Naive B cell (primary cell): ENCODE data around the gene NOXRED1. TPM values are rescaled to one million over a fixed set of nuclear protein-coding genes. Genes with fewer than 3 reads are reported as not detected.
"Not testable (repeated sequence)": the region's sequence is repeated elsewhere in the genome, so short reads cannot be mapped to it uniquely, and the experiment has no call there.

Experiments used
- ATAC-seq, 2 donors: fragments of 150-1000 bp; cut with Tn5 transposase; 2 replicates each; pipeline ENCODE4 v1.10.0; 2021; ENCODE audit warnings: low read depth in 2 of 2, mild to moderate bottlenecking in 2 of 2, moderate library complexity in 2 of 2
- DNase-seq: peaks from one replicate; pipeline ENCODE4 v3.0.0; 2022
- H3K27ac Mint-ChIP-seq, 6 donors: one replicate each; pipeline ENCODE4 v1.8.0; 2020 to 2022; ENCODE audit warnings: mild to moderate bottlenecking in 6 of 6, mixed read lengths in 6 of 6, moderate library complexity in 5 of 6, inconsistent platforms in 2 of 6
- H3K27me3 Mint-ChIP-seq, 3 donors: one replicate each; pipeline ENCODE4 v1.8.0; 2021 to 2022; ENCODE audit warnings: mixed read lengths in 3 of 3, mild to moderate bottlenecking in 1 of 3
- H3K36me3 Mint-ChIP-seq, 2 donors: one replicate each; pipeline ENCODE4 v1.8.0; 2020 to 2022; ENCODE audit warnings: mixed read lengths in 2 of 2, inconsistent platforms in 1 of 2, mild to moderate bottlenecking in 1 of 2
- H3K4me1 Mint-ChIP-seq, 3 donors: one replicate each; pipeline ENCODE4 v1.8.0; 2020 to 2022; ENCODE audit warnings: mixed read lengths in 3 of 3, inconsistent platforms in 1 of 3, mild to moderate bottlenecking in 1 of 3, moderate library complexity in 1 of 3
- H3K4me3 Mint-ChIP-seq, 8 donors: one replicate each; pipeline ENCODE4 v1.8.0; 2020 to 2022; ENCODE audit warnings: mild to moderate bottlenecking in 8 of 8, mixed read lengths in 8 of 8, moderate library complexity in 8 of 8, inconsistent platforms in 2 of 8
- H3K9me3 Mint-ChIP-seq, 7 donors: one replicate each; pipeline ENCODE4 v1.8.0; 2020 to 2022; ENCODE audit warnings: mixed read lengths in 7 of 7, mild to moderate bottlenecking in 5 of 7, inconsistent platforms in 2 of 7, moderate library complexity in 1 of 7
- polyA plus RNA-seq, 6 donors: library from polyadenylated mRNA; unstranded; fragments of 300-500 nt; fragmentation: Illumina TruSeq; gene quantifications; one replicate each; pipeline ENCODE4 v1.2.3, GENCODE V29; 2021; ENCODE audit warnings: low read depth in 6 of 6

NOXRED1 gene
- polyA plus RNA-seq, 6 donors from 2014 or later = 0.23 TPM; not detected in 5

GRCh38 chr14:77438596-77438995 is 15.3 kb upstream of the NOXRED1 start:
- H3K27ac Mint-ChIP-seq = no peak overlapping the region
- ATAC-seq = no peak
- H3K9me3 Mint-ChIP-seq = no peaks in the 10 kb centered on the region
- H3K4me1 Mint-ChIP-seq = no peaks in the 10 kb centered on the region
- H3K4me3 Mint-ChIP-seq = no peak overlapping the region
- no peaks in the 10 kb centered on the region for H3K27me3 Mint-ChIP-seq
- DNase-seq = no peak
- peaks cover 34 to 50% of the 10 kb centered on the region in 2 donors for H3K36me3 Mint-ChIP-seq

DNA sequence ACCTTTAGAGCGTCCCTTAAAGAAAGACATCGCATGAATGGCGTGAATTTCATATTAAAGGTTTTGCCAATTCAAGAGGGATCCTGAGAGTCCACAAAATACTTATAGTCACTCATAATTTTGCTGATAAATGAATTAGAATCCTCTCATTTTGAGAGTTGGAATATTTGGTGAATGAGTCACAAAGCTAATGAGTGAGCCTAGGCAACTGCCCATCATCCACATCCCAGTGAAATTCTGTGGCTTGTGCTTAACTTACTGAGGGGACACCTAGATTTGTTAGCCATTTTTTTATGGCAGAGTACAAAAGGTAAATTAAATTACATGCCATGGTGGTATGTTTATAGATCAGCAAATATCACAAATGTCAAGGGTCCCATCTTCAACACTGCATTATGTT is 12.7 kb upstream of the NOXRED1 start:
- no peak for ATAC-seq
- Mint-ChIP-seq H3K4me3 (no peak overlapping the region), H3K36me3 (peaks cover 32 to 40% of the 10 kb centered on the region in 2 donors), H3K9me3 (no peaks in the 10 kb centered on the region), H3K27ac (no peak overlapping the region), H3K4me1 (no peaks in the 10 kb centered on the region), H3K27me3 (no peaks in the 10 kb centered on the region)
- no peak for DNase-seq

- Mint-ChIP-seq H3K9me3 (peaks cover 0 to 2% (median 0%) of the 10 kb centered on the region in 7 donors), H3K4me1 (no peaks in the 10 kb centered on the region), H3K27me3 (no peaks in the 10 kb centered on the region), H3K27ac (peak overlapping the region in 2 of 6 donors; percentile 2 to 49), H3K4me3 (no peak overlapping the region), H3K36me3 (peaks cover 59 to 71% of the 10 kb centered on the region in 2 donors)
- ATAC-seq = no peak
- DNase-seq = no peak
These were observed 3.1 kb upstream of the NOXRED1 start for GRCh38 chr14:77426396-77426795.

- Mint-ChIP-seq H3K27me3 (no peaks in the 10 kb centered on the region), H3K27ac (peak overlapping the region in 1 of 6 donors; percentile 29), H3K9me3 (peaks cover 4 to 17% (median 9%) of the 10 kb centered on the region in 7 donors), H3K36me3 (peaks cover 63 to 76% of the 10 kb centered on the region in 2 donors), H3K4me3 (no peak overlapping the region), H3K4me1 (no peaks in the 10 kb centered on the region)
- DNase-seq = no peak
- no peak for ATAC-seq
These were observed 1.5 kb upstream of the NOXRED1 start for GRCh38 chr14:77424862-77425261.

DNA sequence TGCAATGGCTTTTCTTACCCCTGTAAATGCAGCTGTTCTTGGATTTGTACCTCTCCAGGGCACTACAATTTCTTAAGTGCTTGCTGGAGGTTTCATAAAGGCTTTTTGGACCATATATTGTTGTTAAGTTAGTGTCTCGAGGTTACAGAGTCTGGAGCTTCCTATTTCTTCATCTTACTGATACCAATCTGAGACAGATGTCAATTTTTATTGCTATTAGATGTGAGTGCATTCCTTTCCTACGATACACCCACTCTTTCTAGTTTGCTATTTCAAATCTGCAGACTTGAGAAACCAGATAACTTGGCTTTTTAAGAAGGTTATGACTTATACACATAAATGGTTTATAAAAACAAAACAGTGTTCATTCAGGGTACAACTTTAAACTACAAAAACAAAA is 2.1 kb downstream of the NOXRED1 start:
- H3K4me1 Mint-ChIP-seq = no peaks in the 10 kb centered on the region
- H3K9me3 Mint-ChIP-seq = peaks cover 6 to 38% (median 26%) of the 10 kb centered on the region in 7 donors
- peaks cover 34 to 50% of the 10 kb centered on the region in 2 donors for H3K36me3 Mint-ChIP-seq

GRCh38 chr14:77416836-77417235 is 6.5 kb downstream of the NOXRED1 start:
- Mint-ChIP-seq H3K27me3 (no peaks in the 10 kb centered on the region), H3K4me1 (no peaks in the 10 kb centered on the region), H3K4me3 (no peak overlapping the region), H3K36me3 (peaks cover 8 to 22% of the 10 kb centered on the region in 2 donors), H3K9me3 (peaks cover 6 to 38% (median 26%) of the 10 kb centered on the region in 7 donors), H3K27ac (no peak overlapping the region)
- ATAC-seq (no peak), DNase-seq (no peak)

More for the DNA sequence above, 2.1 kb downstream of the NOXRED1 start:
- ATAC-seq = no peak
- peak overlapping the region in 1 of 6 donors; percentile 4 for H3K27ac Mint-ChIP-seq
- no peak for DNase-seq
- H3K27me3 Mint-ChIP-seq = no peaks in the 10 kb centered on the region
- no peak overlapping the region for H3K4me3 Mint-ChIP-seq

DNA sequence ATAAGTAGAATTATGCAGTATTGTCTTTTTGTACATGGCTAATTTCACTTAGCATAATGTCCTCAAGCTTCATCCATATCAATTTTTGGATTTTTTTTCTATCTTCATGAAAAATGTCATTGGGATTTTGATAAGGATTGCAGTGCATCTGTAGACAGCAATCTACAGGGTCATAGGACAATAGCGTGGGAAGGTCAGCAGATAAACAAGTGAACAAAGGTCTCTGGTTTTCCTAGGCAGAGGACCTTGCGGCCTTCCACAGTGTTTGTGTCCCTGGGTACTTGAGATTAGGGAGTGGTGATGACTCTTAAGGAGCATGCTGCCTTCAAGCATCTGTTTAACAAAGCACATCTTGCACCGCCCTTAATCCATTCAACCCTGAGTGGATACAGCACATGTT is 7.2 kb downstream of the NOXRED1 start:
- H3K27ac Mint-ChIP-seq = peak overlapping the region in 1 of 6 donors; percentile 58
- peaks cover under 1 to 17% of the 10 kb centered on the region in 2 donors for H3K36me3 Mint-ChIP-seq
- not testable (repeated sequence) for ATAC-seq, H3K27me3 Mint-ChIP-seq, DNase-seq, H3K4me1 Mint-ChIP-seq, H3K4me3 Mint-ChIP-seq
- peaks cover 6 to 33% (median 26%) of the 10 kb centered on the region in 7 donors for H3K9me3 Mint-ChIP-seq

- not testable (repeated sequence) for ATAC-seq
These were observed 7.8 kb downstream of the NOXRED1 start for GRCh38 chr14:77415403-77416030.

GRCh38 chr14:77409131-77409533 is 14.2 kb downstream of the NOXRED1 start:
- Mint-ChIP-seq H3K4me1 (peaks cover 13 to 17% (median 13%) of the 10 kb centered on the region in 3 donors), H3K36me3 (peaks cover 0 to 5% of the 10 kb centered on the region in 2 donors), H3K27ac (peak overlapping the region in 2 of 6 donors; percentile 54 to 62), H3K4me3 (no peak overlapping the region), H3K27me3 (no peaks in the 10 kb centered on the region), H3K9me3 (no peaks in the 10 kb centered on the region)
- peak; percentile 5 for DNase-seq
- ATAC-seq = peak; percentile 32 to 34

More at GRCh38 chr14:77415403-77416030, 7.8 kb downstream of the NOXRED1 start:
- not testable (repeated sequence) for DNase-seq, H3K27me3 Mint-ChIP-seq, H3K4me1 Mint-ChIP-seq
- peak overlapping the region in 1 of 8 donors; percentile 10 for H3K4me3 Mint-ChIP-seq
- peak overlapping the region in 1 of 6 donors; percentile 58 for H3K27ac Mint-ChIP-seq
- H3K9me3 Mint-ChIP-seq = peaks cover 6 to 31% (median 23%) of the 10 kb centered on the region in 7 donors
- peaks cover 0 to 17% of the 10 kb centered on the region in 2 donors for H3K36me3 Mint-ChIP-seq

GRCh38 chr14:77407158-77407557 is 16.2 kb downstream of the NOXRED1 start:
- Mint-ChIP-seq H3K36me3 (peaks cover 0 to 8% of the 10 kb centered on the region in 2 donors), H3K27ac (peak overlapping the region in 4 of 6 donors; percentile 0 to 86 (median 30)), H3K27me3 (no peaks in the 10 kb centered on the region), H3K4me3 (peak overlapping the region in 2 of 8 donors; percentile 51 to 53), H3K4me1 (peaks cover 13 to 17% (median 13%) of the 10 kb centered on the region in 3 donors), H3K9me3 (no peaks in the 10 kb centered on the region)
- DNase-seq (no peak), ATAC-seq (no peak)

GRCh38 chr14:77406718-77407117 is 16.6 kb downstream of the NOXRED1 start:
- Mint-ChIP-seq H3K4me3 (peak overlapping the region in 1 of 8 donors; percentile 41), H3K36me3 (peaks cover 0 to 8% of the 10 kb centered on the region in 2 donors), H3K4me1 (peaks cover 13 to 19% (median 14%) of the 10 kb centered on the region in 3 donors), H3K27ac (peak overlapping the region in 2 of 6 donors; percentile 0 to 84), H3K27me3 (no peaks in the 10 kb centered on the region), H3K9me3 (no peaks in the 10 kb centered on the region)
- DNase-seq (no peak), ATAC-seq (no peak)

DNA sequence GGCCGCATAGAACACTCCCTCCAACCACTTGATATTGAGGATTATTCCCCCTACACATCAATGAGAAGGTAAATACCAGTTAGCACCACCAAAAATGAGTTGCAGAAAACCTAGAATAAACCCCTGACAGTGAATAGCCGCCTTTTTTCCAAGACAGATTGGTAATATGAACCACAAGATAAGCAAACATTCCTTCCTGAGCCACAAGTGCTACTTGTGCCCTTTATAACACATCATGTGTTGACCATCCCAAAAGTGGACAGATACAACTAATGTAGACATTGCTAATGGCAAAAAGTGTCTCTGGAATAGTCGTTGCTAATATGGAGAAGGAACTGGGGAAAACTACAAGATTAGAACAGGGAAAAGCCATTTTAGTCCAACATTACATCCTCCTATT is 17.2 kb downstream of the NOXRED1 start:
- peaks cover 0 to 8% of the 10 kb centered on the region in 2 donors for H3K36me3 Mint-ChIP-seq
- no peak overlapping the region for H3K4me3 Mint-ChIP-seq
- no peaks in the 10 kb centered on the region for H3K9me3 Mint-ChIP-seq
- ATAC-seq (no peak), DNase-seq (no peak)
- H3K4me1 Mint-ChIP-seq = peaks cover 13 to 25% (median 21%) of the 10 kb centered on the region in 3 donors
- H3K27me3 Mint-ChIP-seq = no peaks in the 10 kb centered on the region
- no peak overlapping the region for H3K27ac Mint-ChIP-seq

GRCh38 chr14:77403768-77404167 is 19.6 kb downstream of the NOXRED1 start:
- peaks cover 13 to 25% (median 21%) of the 10 kb centered on the region in 3 donors for H3K4me1 Mint-ChIP-seq
- H3K36me3 Mint-ChIP-seq = peaks cover 0 to 8% of the 10 kb centered on the region in 2 donors
- no peak for DNase-seq
- no peaks in the 10 kb centered on the region for H3K9me3 Mint-ChIP-seq
- no peak overlapping the region for H3K27ac Mint-ChIP-seq
- no peak overlapping the region for H3K4me3 Mint-ChIP-seq
- H3K27me3 Mint-ChIP-seq = no peaks in the 10 kb centered on the region
- ATAC-seq = no peak

GRCh38 chr14:77400216-77400615 is 23.1 kb downstream of the NOXRED1 start:
- Mint-ChIP-seq H3K36me3 (peaks cover 0 to 8% of the 10 kb centered on the region in 2 donors), H3K4me3 (no peak overlapping the region), H3K27ac (no peak overlapping the region), H3K9me3 (peaks cover 0 to 3% (median 0%) of the 10 kb centered on the region in 7 donors), H3K4me1 (peaks cover 0 to 7% (median 7%) of the 10 kb centered on the region in 3 donors), H3K27me3 (no peaks in the 10 kb centered on the region)
- DNase-seq (no peak), ATAC-seq (no peak)
